ENCODE data around the gene PLA2G4B.

- TF ChIP-seq POLR2A (IDR thresholded peaks at IDR 0.05; ENCODE audit: control extremely low read depth in 1 of 2, low read depth in 2 of 2, low read length in 2 of 2) (no peak), JUN (IDR thresholded peaks at IDR 0.05; ENCODE audit: low read depth, low read length) (no peak), MAFK (IDR thresholded peaks at IDR 0.05; ENCODE audit: low read depth, low read length) (no peak), CREB1 (IDR thresholded peaks at IDR 0.05) (no peak), CTCF (IDR thresholded peaks at IDR 0.05; ENCODE audit: control extremely low read depth in 1 of 3, insufficient read depth in 1 of 3, low read depth in 1 of 3, low read length in 3 of 3) (no peak), CEBPB (IDR thresholded peaks at IDR 0.05; ENCODE audit: low read depth, low read length) (no peak), NRF1 (IDR thresholded peaks at IDR 0.05; ENCODE audit: low read depth, low read length) (no peak), EZH2 (IDR thresholded peaks at IDR 0.05; ENCODE audit: low read depth, low read length, severe bottlenecking) (no peak)
These were observed 32.7 kb downstream of the PLA2G4B start for GRCh38 chr15:41871175-41871905.
